Nephron progenitor cell (in vitro differentiated cells): ENCODE data around the gene CFTR.

Experiments used
- DNase-seq: peaks from one replicate; pipeline ENCODE4 v3.0.0; 2021
- H3K27ac Mint-ChIP-seq: 2 replicates; pipeline ENCODE4 v1.8.0; 2021; ENCODE audit warnings: mild to moderate bottlenecking, moderate library complexity, mixed read lengths
- H3K27me3 Mint-ChIP-seq: 2 replicates; pipeline ENCODE4 v1.8.0; 2021; ENCODE audit warnings: mild to moderate bottlenecking, low read depth, mixed read lengths; ENCODE audit not compliant: poor library complexity
- H3K36me3 Mint-ChIP-seq: 2 replicates; pipeline ENCODE4 v1.8.0; 2021; ENCODE audit warnings: low read depth, mixed read lengths
- H3K4me1 Mint-ChIP-seq: 2 replicates; pipeline ENCODE4 v1.8.0; 2021; ENCODE audit warnings: mixed read lengths
- H3K4me3 Mint-ChIP-seq: 2 replicates; pipeline ENCODE4 v1.8.0; 2021; ENCODE audit warnings: mild to moderate bottlenecking, moderate library complexity, mixed read lengths
- H3K9me3 Mint-ChIP-seq: 2 replicates; pipeline ENCODE4 v1.8.0; 2021; ENCODE audit warnings: mild to moderate bottlenecking, moderate library complexity, mixed read lengths
- CTCF ChIP-seq: fragments of 200-600 bp; sonication (generic); IDR thresholded peaks from 2 replicates; pipeline ENCODE4 v1.5.0; 2021; ENCODE audit warnings: antibody characterized with exemption

CFTR gene

GRCh38 chr7:117637937-117638336 is 158.1 kb downstream of the CFTR start:
- Mint-ChIP-seq H3K27me3 (no peaks in the 10 kb centered on the region), H3K4me3 (no peak overlapping the region), H3K27ac (peak overlapping the region; percentile 38), H3K9me3 (peaks cover 21% of the 10 kb centered on the region), H3K36me3 (peaks cover 7% of the 10 kb centered on the region), H3K4me1 (no peaks in the 10 kb centered on the region)
- TF ChIP-seq CTCF, result no peak
- no peak for DNase-seq

GRCh38 chr7:117639966-117640365 is 160.1 kb downstream of the CFTR start:
- Mint-ChIP-seq H3K27ac (no peak overlapping the region), H3K4me1 (no peaks in the 10 kb centered on the region), H3K36me3 (no peaks in the 10 kb centered on the region), H3K27me3 (no peaks in the 10 kb centered on the region), H3K4me3 (no peak overlapping the region), H3K9me3 (peaks cover 7% of the 10 kb centered on the region)
- TF ChIP-seq CTCF, result no peak
- no peak for DNase-seq

- Mint-ChIP-seq H3K27me3 (no peaks in the 10 kb centered on the region), H3K27ac (no peak overlapping the region), H3K4me1 (no peaks in the 10 kb centered on the region), H3K4me3 (no peak overlapping the region), H3K9me3 (peaks cover 7% of the 10 kb centered on the region), H3K36me3 (no peaks in the 10 kb centered on the region)
- TF ChIP-seq CTCF, result no peak
- no peak for DNase-seq
Observed at GRCh38 chr7:117640465-117640864, 160.6 kb downstream of the CFTR start.

GRCh38 chr7:117645481-117646165 is 165.8 kb downstream of the CFTR start:
- H3K4me1 Mint-ChIP-seq, result no peaks in the 10 kb centered on the region
- no peak overlapping the region for H3K27ac Mint-ChIP-seq
- H3K9me3 Mint-ChIP-seq, result no peaks in the 10 kb centered on the region
- H3K4me3 Mint-ChIP-seq, result no peak overlapping the region
- H3K27me3 Mint-ChIP-seq, result no peaks in the 10 kb centered on the region
- no peaks in the 10 kb centered on the region for H3K36me3 Mint-ChIP-seq
- TF ChIP-seq CTCF, result no peak
- DNase-seq, result no peak

GRCh38 chr7:117648203-117648866 is 168.5 kb downstream of the CFTR start:
- Mint-ChIP-seq H3K27me3 (peaks cover 5% of the 10 kb centered on the region), H3K9me3 (no peaks in the 10 kb centered on the region), H3K4me3 (no peak overlapping the region), H3K4me1 (no peaks in the 10 kb centered on the region), H3K36me3 (no peaks in the 10 kb centered on the region), H3K27ac (no peak overlapping the region)
- no peak for DNase-seq
- no peak for TF ChIP-seq CTCF
